ENCODE data around the gene GLYATL1.

GLYATL1 gene

DNA sequence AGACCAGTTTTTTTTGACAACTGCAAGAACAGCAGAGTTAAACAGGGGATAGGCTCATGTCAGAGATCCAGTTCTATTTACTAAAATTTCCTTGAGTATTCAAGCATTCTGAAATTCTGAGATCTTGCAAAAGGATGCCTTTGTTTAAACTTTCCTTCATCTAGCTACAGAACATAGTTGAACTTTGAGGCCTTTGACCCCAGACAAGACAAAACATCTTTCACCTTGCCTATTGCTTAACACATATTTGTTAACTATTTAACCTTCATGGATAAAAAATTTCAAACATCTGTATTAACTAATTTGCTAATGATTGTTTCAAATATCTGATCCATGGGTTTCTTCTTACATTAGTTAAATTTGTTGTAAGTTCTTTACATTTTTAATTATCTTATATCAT is 38.2 kb downstream of the GLYATL1 start:
- Histone ChIP-seq H3K27ac (no peak overlapping the region), H3K36me3 (no peaks in the 10 kb centered on the region), H3K27me3 (ENCODE audit: insufficient read depth, low read depth, severe bottlenecking) (peaks cover 13% of the 10 kb centered on the region), H3K9me3 (ENCODE audit: severe bottlenecking) (peaks cover 1% of the 10 kb centered on the region), H3K4me3 (ENCODE audit: low read depth, low read length) (no peak overlapping the region)
- no peak for DNase-seq
- TF ChIP-seq, protein P1, sequence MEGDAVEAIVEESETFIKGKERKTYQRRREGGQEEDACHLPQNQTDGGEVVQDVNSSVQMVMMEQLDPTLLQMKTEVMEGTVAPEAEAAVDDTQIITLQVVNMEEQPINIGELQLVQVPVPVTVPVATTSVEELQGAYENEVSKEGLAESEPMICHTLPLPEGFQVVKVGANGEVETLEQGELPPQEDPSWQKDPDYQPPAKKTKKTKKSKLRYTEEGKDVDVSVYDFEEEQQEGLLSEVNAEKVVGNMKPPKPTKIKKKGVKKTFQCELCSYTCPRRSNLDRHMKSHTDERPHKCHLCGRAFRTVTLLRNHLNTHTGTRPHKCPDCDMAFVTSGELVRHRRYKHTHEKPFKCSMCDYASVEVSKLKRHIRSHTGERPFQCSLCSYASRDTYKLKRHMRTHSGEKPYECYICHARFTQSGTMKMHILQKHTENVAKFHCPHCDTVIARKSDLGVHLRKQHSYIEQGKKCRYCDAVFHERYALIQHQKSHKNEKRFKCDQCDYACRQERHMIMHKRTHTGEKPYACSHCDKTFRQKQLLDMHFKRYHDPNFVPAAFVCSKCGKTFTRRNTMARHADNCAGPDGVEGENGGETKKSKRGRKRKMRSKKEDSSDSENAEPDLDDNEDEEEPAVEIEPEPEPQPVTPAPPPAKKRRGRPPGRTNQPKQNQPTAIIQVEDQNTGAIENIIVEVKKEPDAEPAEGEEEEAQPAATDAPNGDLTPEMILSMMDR (IDR thresholded peaks at IDR 0.05; ENCODE audit: low read depth, low read length): no peak

DNA sequence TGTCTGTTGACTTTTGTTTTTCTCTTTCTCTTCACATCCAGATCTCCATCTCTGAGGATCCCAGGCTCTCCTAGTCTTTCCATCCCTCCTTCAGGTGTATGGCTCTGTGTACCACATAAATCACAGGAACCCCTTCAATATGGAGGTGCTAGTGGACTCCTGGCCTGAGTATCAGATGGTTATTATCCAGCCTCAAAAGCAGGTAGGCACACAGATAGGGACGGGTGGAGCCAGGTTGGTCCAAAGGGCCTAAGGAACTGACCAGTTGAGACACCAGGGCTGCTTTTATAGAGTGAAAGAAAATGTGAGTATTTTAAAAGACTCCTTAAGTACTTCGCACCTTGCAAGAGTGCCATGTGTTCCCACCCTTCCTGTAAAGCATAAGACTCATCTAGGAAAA is 39.9 kb downstream of the GLYATL1 start:
- H3K4me3 ChIP-seq (ENCODE audit: low read depth, low read length): no peak overlapping the region
- peaks cover 9% of the 10 kb centered on the region for H3K27me3 ChIP-seq (ENCODE audit: insufficient read depth, low read depth, severe bottlenecking)
- no peaks in the 10 kb centered on the region for H3K9me3 ChIP-seq (ENCODE audit: severe bottlenecking)
- no peak overlapping the region for H3K27ac ChIP-seq
- TF ChIP-seq, protein P1 (IDR thresholded peaks at IDR 0.05; ENCODE audit: low read depth, low read length): no peak
- no peaks in the 10 kb centered on the region for H3K36me3 ChIP-seq
- DNase-seq: no peak

DNA sequence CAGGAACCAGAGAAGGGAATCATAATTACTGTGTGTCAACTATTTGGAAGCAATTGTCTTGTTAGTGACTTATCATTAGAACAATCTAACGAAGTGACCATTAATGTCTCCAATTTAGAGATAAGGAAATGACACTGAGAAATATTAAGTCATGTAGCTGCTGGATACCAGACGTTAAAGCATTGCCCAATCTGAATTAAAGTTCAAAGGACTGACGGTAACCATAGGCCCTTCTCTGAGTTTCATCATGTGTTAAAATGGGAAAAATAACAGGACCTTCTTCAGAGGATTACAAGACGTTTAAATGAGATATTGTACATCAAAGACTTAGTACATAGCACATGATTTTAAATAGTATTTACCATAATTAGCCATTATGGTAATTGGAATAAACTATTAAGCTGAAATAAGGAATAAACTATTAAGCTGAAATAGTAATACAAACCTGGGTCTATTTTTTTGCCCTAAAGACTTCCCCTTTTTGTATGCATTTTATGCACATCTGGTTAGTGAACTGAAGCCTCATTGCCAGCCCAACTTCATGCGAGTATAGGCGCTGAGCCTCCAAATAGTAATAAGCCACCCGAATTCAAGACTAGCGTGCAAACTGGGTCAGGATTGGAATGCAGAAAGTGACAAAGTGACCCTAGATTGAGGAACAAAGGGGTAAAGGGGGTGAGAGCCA is 41.0 kb downstream of the GLYATL1 start:
- Histone ChIP-seq H3K4me3 (ENCODE audit: low read depth, low read length) (no peak overlapping the region), H3K27me3 (ENCODE audit: insufficient read depth, low read depth, severe bottlenecking) (peaks cover 9% of the 10 kb centered on the region), H3K36me3 (no peaks in the 10 kb centered on the region), H3K27ac (no peak overlapping the region), H3K9me3 (ENCODE audit: severe bottlenecking) (no peaks in the 10 kb centered on the region)
- TF ChIP-seq, protein P1 (IDR thresholded peaks at IDR 0.05; ENCODE audit: low read depth, low read length): no peak
- DNase-seq: no peak

DNA sequence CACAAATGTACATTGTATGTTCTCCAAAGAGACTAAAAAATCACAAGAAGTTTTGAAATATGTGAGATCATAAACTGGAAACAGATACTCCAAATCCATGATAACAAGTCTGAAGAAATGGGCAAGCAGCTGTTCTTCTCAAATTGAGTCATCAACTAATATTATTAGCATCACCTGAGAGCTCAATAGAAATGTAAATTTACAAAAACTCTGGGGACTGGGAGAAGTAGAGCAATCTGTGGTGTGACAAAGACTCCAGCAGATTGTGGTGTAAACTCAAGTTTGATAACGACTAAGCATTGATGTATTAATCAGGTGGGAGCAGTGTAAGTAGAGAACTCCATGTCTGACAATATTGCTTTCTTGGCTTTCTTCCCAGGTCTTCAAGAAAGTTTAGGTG is 53.2 kb downstream of the GLYATL1 start:
- peaks cover 63% of the 10 kb centered on the region for H3K27me3 ChIP-seq (ENCODE audit: insufficient read depth, low read depth, severe bottlenecking)
- DNase-seq: no peak
- TF ChIP-seq, protein P1 (IDR thresholded peaks at IDR 0.05; ENCODE audit: low read depth, low read length): no peak
- H3K4me3 ChIP-seq (ENCODE audit: low read depth, low read length): no peak overlapping the region
- H3K27ac ChIP-seq: no peak overlapping the region
- H3K9me3 ChIP-seq (ENCODE audit: severe bottlenecking): no peaks in the 10 kb centered on the region
- H3K36me3 ChIP-seq: no peaks in the 10 kb centered on the region

DNA sequence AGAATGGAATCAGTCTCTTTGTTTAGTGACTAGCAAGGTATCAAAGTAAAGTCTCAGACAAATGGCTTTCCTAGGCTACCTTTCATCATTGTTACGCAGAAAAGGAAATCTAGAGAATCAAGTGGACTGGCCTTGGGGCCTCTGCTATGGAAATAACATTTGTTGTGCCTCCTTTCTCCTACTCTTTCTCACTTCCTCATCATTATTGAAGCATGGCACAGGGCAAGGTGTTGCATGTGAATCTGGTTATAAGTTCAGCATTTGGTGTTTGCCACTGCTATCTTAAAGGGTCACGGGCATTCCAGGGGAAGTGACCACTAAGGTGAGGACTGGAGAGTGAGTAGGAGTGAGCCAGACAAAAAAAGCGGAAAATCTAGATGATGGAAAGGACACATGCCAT is 54.9 kb downstream of the GLYATL1 start:
- Histone ChIP-seq H3K4me3 (ENCODE audit: low read depth, low read length) (no peak overlapping the region), H3K36me3 (no peaks in the 10 kb centered on the region), H3K27me3 (ENCODE audit: insufficient read depth, low read depth, severe bottlenecking) (peaks cover 62% of the 10 kb centered on the region), H3K9me3 (ENCODE audit: severe bottlenecking) (no peaks in the 10 kb centered on the region), H3K27ac (no peak overlapping the region)
- TF ChIP-seq, protein P1 (IDR thresholded peaks at IDR 0.05; ENCODE audit: low read depth, low read length): no peak
- DNase-seq: no peak

All from WERI-Rb-1 (cell line).